Ishikawa (cell line): ENCODE measurements around the gene C10orf62.

Experiments
- CEBPB ChIP-seq: IDR thresholded peaks from 2 replicates; pipeline ENCODE4 v1.6.1; 2012
- CREB1 ChIP-seq: IDR thresholded peaks from 2 replicates; pipeline ENCODE4 v1.6.1; 2012; ENCODE audit warnings: low read depth
- EGR1 ChIP-seq: IDR thresholded peaks from 2 replicates; pipeline ENCODE4 v1.6.1; 2012
- EP300 ChIP-seq: IDR thresholded peaks from 2 replicates; pipeline ENCODE4 v1.6.1; 2012; ENCODE audit warnings: borderline replicate concordance
- FOXM1 ChIP-seq: IDR thresholded peaks from 2 replicates; pipeline ENCODE4 v1.6.1; 2012; ENCODE audit warnings: low read depth, borderline replicate concordance
- NFIC ChIP-seq: IDR thresholded peaks from 2 replicates; pipeline ENCODE4 v1.6.1; 2012
- RAD21 ChIP-seq: IDR thresholded peaks from 2 replicates; pipeline ENCODE4 v1.6.1; 2012; ENCODE audit warnings: low read depth
- TAF1 ChIP-seq: IDR thresholded peaks from 2 replicates; pipeline ENCODE4 v1.6.1; 2012; ENCODE audit warnings: low read depth, mild to moderate bottlenecking
- TCF12 ChIP-seq: IDR thresholded peaks from 2 replicates; pipeline ENCODE4 v1.6.1; 2012; ENCODE audit warnings: low read depth
- TEAD4 ChIP-seq: IDR thresholded peaks from 2 replicates; pipeline ENCODE4 v1.6.1; 2012
- YY1 ChIP-seq: IDR thresholded peaks from 2 replicates; pipeline ENCODE4 v1.6.1; 2012; ENCODE audit warnings: low read depth
- ZBTB7A ChIP-seq: IDR thresholded peaks from 2 replicates; pipeline ENCODE4 v1.6.1; 2012; ENCODE audit warnings: low read depth
- TF ChIP-seq, protein P1 (sequence below): IDR thresholded peaks from 2 replicates; pipeline ENCODE4 v1.6.1; 2012
- TF ChIP-seq, protein P2 (sequence below): IDR thresholded peaks from 2 replicates; pipeline ENCODE4 v1.6.1; 2012; ENCODE audit warnings: low read depth, mild to moderate bottlenecking
- TF ChIP-seq, protein P3 (sequence below): IDR thresholded peaks from 2 replicates; pipeline ENCODE4 v1.6.1; 2012

C10orf62 gene

DNA sequence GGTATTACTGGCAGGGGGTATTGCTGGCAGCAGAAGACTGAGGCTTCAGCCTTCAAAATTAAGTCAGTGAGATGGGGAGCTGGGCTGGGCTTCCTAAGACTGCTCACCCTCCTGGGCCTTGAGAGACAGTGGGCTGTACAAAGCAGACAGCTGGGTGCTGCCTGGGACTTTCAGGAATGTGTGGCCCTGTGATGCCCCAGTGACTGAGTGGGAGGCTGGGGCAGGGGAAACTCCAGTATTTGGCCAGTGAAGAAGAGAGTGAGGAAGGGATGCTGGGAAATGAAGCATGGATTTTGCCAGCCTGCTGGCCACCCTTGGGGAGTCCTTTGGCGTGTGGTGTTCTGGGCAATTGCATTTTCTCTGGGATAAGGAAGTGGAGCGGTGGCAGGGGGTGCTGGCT, 16.5 kb upstream of the C10orf62 start:
- TF ChIP-seq EP300 (no peak), TEAD4 (0 out of 2 replicates have a peak, but pooled peaks have one; percentile 13), CEBPB (no peak), ZBTB7A (no peak), EGR1 (0 out of 2 replicates have a peak, but pooled peaks have one; percentile 6), NFIC (no peak)

DNA sequence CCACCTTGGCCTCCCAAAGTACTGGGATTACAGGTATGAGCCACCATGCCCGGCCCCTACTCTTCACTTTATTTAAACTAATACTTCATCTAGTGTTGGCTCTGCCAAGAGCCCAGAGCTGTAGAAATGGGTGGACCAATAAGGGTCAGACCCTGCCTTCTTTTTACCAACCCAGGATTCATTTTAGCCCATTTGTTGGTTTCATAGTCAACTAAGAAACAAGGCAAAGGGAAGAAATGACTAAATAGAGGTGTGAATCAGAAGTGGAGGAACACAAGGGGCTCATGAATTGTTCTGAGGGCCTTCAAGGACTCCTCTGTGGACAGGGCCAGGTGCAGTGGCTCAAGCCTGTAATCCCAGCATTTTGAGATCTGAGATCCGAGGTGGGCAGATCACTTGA, 15.8 kb upstream of the C10orf62 start:
- TF ChIP-seq, protein P1, sequence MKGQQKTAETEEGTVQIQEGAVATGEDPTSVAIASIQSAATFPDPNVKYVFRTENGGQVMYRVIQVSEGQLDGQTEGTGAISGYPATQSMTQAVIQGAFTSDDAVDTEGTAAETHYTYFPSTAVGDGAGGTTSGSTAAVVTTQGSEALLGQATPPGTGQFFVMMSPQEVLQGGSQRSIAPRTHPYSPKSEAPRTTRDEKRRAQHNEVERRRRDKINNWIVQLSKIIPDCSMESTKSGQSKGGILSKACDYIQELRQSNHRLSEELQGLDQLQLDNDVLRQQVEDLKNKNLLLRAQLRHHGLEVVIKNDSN = no peak
- TF ChIP-seq, protein P2, sequence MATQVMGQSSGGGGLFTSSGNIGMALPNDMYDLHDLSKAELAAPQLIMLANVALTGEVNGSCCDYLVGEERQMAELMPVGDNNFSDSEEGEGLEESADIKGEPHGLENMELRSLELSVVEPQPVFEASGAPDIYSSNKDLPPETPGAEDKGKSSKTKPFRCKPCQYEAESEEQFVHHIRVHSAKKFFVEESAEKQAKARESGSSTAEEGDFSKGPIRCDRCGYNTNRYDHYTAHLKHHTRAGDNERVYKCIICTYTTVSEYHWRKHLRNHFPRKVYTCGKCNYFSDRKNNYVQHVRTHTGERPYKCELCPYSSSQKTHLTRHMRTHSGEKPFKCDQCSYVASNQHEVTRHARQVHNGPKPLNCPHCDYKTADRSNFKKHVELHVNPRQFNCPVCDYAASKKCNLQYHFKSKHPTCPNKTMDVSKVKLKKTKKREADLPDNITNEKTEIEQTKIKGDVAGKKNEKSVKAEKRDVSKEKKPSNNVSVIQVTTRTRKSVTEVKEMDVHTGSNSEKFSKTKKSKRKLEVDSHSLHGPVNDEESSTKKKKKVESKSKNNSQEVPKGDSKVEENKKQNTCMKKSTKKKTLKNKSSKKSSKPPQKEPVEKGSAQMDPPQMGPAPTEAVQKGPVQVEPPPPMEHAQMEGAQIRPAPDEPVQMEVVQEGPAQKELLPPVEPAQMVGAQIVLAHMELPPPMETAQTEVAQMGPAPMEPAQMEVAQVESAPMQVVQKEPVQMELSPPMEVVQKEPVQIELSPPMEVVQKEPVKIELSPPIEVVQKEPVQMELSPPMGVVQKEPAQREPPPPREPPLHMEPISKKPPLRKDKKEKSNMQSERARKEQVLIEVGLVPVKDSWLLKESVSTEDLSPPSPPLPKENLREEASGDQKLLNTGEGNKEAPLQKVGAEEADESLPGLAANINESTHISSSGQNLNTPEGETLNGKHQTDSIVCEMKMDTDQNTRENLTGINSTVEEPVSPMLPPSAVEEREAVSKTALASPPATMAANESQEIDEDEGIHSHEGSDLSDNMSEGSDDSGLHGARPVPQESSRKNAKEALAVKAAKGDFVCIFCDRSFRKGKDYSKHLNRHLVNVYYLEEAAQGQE = no peak
- TF ChIP-seq ZBTB7A = no peak

DNA sequence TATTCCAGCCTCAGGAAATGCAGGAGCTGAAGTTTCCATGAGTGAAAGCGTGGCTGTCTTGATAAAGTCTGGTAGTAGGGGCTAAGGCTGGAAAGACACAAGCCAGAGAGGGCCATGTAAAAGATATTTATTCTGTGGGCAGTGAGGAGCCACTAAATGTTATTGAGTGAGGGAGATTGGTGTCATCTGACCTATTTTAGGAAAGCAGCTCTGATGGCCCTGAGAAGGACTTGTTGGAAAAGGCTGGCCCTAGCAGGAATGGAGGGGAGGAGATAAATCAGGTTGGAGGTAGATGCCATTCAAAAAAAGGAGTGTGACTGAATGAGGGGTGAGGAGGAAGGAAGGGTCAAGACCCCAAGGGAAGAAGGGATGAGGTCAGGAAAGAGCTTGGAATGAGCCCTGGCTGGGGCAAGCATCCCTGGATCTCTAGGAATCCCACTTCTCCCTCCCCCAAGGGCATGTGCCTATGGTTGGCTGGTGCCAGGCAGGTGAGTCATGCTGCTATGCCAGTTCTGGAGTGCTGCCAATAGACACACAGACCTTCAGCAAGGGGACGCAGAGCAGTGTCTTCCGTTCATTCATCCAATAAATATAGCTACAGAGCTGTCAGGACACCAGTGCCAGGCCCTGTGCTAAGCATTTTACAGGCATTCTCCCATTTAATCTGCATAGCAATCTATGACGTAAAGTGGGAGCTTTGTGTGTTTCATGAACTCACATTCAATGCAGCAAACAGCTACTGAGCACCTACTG, 15.0 kb upstream of the C10orf62 start:
- TF ChIP-seq TAF1 = no peak
- TF ChIP-seq TEAD4 = peak; percentile 100
- TF ChIP-seq CREB1 = no peak
- peak; percentile 9; the same call in 1 of the 2 replicates for TF ChIP-seq RAD21
- no peak for TF ChIP-seq EGR1
- TF ChIP-seq, protein P1 = peak; percentile 75
- TF ChIP-seq, protein P3, sequence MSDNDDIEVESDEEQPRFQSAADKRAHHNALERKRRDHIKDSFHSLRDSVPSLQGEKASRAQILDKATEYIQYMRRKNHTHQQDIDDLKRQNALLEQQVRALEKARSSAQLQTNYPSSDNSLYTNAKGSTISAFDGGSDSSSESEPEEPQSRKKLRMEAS = peak; percentile 85
- TF ChIP-seq NFIC = peak; percentile 100
- peak; percentile 46; the same call in 1 of the 2 replicates for TF ChIP-seq CEBPB
- TF ChIP-seq, protein P2 = no peak
- peak; percentile 62 for TF ChIP-seq YY1
- TF ChIP-seq ZBTB7A = no peak
- peak; percentile 90 for TF ChIP-seq EP300
- TF ChIP-seq FOXM1 = no peak
- TF ChIP-seq TCF12 = peak; percentile 95

DNA sequence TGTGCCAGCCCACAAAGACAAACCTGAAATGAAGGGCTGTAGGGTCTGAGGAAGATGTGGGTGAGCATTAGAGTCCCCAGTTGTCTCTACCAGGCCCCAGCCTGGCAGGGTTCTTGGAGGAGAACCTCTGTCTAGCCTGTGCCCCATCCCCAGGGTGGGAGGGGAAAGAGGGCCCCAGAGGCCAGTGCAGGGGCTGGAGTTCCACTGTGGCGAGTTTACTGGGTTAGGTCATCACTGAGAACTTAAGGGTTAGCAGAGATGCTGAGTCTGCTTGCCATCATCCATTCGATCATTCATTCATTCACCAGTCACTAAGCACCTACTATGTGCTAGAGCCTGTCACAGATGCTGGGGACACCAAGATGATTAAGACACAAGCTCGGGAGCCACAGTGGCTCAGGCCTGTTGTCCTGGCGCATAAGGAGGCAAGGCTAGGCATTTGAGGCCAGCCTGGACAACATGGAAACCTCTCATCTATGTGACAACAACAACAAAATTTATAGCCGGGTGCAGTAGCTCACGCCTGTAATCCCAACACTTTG, 14.3 kb upstream of the C10orf62 start:
- no peak for TF ChIP-seq CREB1
- no peak for TF ChIP-seq TAF1
- TF ChIP-seq CEBPB = no peak

DNA sequence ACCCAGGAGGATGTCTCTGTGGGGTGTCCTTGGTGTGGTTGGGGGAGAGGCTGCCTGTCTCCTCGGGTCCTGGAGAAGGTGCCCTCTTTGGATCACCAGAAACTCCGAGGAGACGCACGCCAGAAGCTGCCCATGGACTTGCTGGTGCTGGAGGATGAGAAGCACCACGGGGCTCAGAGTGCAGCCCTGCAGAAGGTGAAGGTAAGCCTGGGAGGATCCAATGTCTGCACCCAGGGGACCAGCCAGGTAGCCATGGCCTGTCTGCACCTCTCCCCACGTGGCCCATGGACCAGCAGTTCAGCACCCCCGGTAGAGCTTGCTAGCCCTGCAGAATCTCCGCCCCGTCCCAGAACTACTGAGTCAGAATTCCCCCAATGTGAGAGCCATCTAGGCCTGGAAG, 11.8 kb upstream of the C10orf62 start:
- TF ChIP-seq, protein P2 = no peak
- TF ChIP-seq, protein P3 = no peak
- no peak for TF ChIP-seq YY1
- no peak for TF ChIP-seq EP300
- TF ChIP-seq TCF12 = no peak
- TF ChIP-seq RAD21 = no peak
- no peak for TF ChIP-seq CEBPB
- TF ChIP-seq EGR1 = no peak
- no peak for TF ChIP-seq FOXM1
- TF ChIP-seq TEAD4 = no peak
- TF ChIP-seq, protein P1 = no peak
- no peak for TF ChIP-seq TAF1
